Mesendoderm (in vitro differentiated cells): ENCODE results near the gene PLXNA1.
A peak's percentile ranks its signal among the peaks of the same experiment; 100 is the strongest.

Source experiments
- DNase-seq: peaks from one replicate; pipeline ENCODE4 v3.0.0; 2013
- H2AK5ac ChIP-seq: 2 replicates; pipeline ENCODE4 v1.6.1; 2013; ENCODE audit warnings: low read length, inconsistent platforms
- H2BK120ac ChIP-seq: 2 replicates; pipeline ENCODE4 v1.6.1; 2013; ENCODE audit warnings: low read depth, mild to moderate bottlenecking, low read length, moderate library complexity, mixed read lengths
- H2BK15ac ChIP-seq: replicated peaks from 2 replicates; pipeline ENCODE4 v1.6.1; 2013; ENCODE audit warnings: low read depth, mild to moderate bottlenecking, moderate library complexity
- H2BK5ac ChIP-seq: 2 replicates; pipeline ENCODE4 v1.6.1; 2013; ENCODE audit warnings: low read length, inconsistent platforms
- H3K18ac ChIP-seq: 2 replicates; pipeline ENCODE4 v1.6.1; 2013; ENCODE audit warnings: mild to moderate bottlenecking, low read length, mixed read lengths
- H3K23ac ChIP-seq: one replicate; pipeline ENCODE4 v1.6.1; 2013; ENCODE audit warnings: low read length
- H3K27ac ChIP-seq: 2 replicates; pipeline ENCODE4 v1.5.1; 2013; ENCODE audit warnings: low read depth, mild to moderate bottlenecking, inconsistent platforms, low read length, moderate library complexity
- H3K27me3 ChIP-seq: 2 replicates; pipeline ENCODE4 v1.6.1; 2013; ENCODE audit warnings: low read length, control low read depth, mild to moderate bottlenecking, inconsistent platforms; ENCODE audit not compliant: insufficient read depth, poor library complexity
- H3K36me3 ChIP-seq: 2 replicates; pipeline ENCODE4 v1.6.1; 2013; ENCODE audit warnings: low read length, inconsistent platforms; ENCODE audit not compliant: control insufficient read depth, insufficient read depth
- H3K4ac ChIP-seq: one replicate; pipeline ENCODE4 v1.6.1; 2013; ENCODE audit warnings: low read depth, mild to moderate bottlenecking, low read length, moderate library complexity
- H3K4me1 ChIP-seq: 2 replicates; pipeline ENCODE4 v1.6.1; 2013; ENCODE audit warnings: low read depth, low read length, inconsistent platforms; ENCODE audit not compliant: control insufficient read depth
- H3K4me2 ChIP-seq: 2 replicates; pipeline ENCODE4 v1.6.1; 2013; ENCODE audit warnings: low read length
- H3K4me3 ChIP-seq: 2 replicates; pipeline ENCODE4 v1.5.1; 2013; ENCODE audit warnings: mild to moderate bottlenecking, low read length
- H3K56ac ChIP-seq: one replicate; pipeline ENCODE4 v1.6.1; 2013; ENCODE audit warnings: low read length
- H3K79me1 ChIP-seq: 2 replicates; pipeline ENCODE4 v1.6.1; 2013; ENCODE audit warnings: low read length, inconsistent platforms
- H3K79me2 ChIP-seq: 2 replicates; pipeline ENCODE4 v1.6.1; 2013; ENCODE audit warnings: mild to moderate bottlenecking, low read length; ENCODE audit not compliant: control insufficient read depth, insufficient read depth
- H3K9ac ChIP-seq: 2 replicates; pipeline ENCODE4 v1.6.1; 2013; ENCODE audit warnings: low read length, inconsistent platforms
- H4K5ac ChIP-seq: one replicate; pipeline ENCODE4 v1.6.1; 2013; ENCODE audit warnings: low read length
- H4K8ac ChIP-seq: one replicate; pipeline ENCODE4 v1.6.1; 2013; ENCODE audit warnings: low read depth, mild to moderate bottlenecking, control low read depth, low read length, moderate library complexity
- WGBS: extraction: QIAGEN DNeasy Blood & Tissue Kit; methylation state at CpG from one replicate; pipeline ENCODE4 v1.1.7; 2013; ENCODE audit warnings: low lambda C conversion rate, missing lambda C conversion rate; ENCODE audit not compliant: insufficient coverage; ENCODE audit errors: extremely low coverage; 5-methylcytosine and 5-hydroxymethylcytosine counted together

Gene PLXNA1

DNA sequence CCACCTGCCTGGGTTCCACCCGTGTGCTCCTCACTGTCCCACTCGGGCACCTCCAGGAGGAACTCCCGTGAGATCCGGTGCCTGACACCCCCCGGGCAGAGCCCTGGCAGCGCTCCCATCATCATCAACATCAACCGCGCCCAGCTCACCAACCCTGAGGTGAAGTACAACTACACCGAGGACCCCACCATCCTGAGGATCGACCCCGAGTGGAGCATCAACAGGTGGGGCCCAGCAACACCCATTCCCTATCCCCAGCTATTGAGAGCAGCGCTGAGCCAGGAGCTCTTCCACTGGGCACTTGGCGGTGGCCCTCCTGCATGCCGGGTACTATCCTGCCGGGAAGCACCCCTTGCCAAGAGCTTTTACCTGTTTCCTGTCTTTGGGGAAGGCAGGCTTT is 33.5 kb downstream of the PLXNA1 start:
- no peaks in the 10 kb centered on the region for H3K79me2 ChIP-seq
- no peak overlapping the region for H2BK15ac ChIP-seq
- no peak for DNase-seq
- no peak overlapping the region for H3K4ac ChIP-seq
- no peak overlapping the region for H3K56ac ChIP-seq
- no peak overlapping the region for H2AK5ac ChIP-seq
- no peak overlapping the region for H2BK5ac ChIP-seq
- no peaks in the 10 kb centered on the region for H3K27me3 ChIP-seq
- no peak overlapping the region for H4K8ac ChIP-seq
- no peak overlapping the region for H3K4me2 ChIP-seq
- no peak overlapping the region for H3K9ac ChIP-seq
- no peaks in the 10 kb centered on the region for H3K79me1 ChIP-seq
- no peak overlapping the region for H3K18ac ChIP-seq
- no peak overlapping the region for H3K4me3 ChIP-seq
- peaks cover 11% of the 10 kb centered on the region for H3K36me3 ChIP-seq
- H3K27ac ChIP-seq, result no peak overlapping the region
- H3K4me1 ChIP-seq, result no peaks in the 10 kb centered on the region
- no peak overlapping the region for H2BK120ac ChIP-seq
- H3K23ac ChIP-seq, result no peak overlapping the region
- WGBS, result no CpG with 5 or more reads among the region's 15 CpGs
- H4K5ac ChIP-seq, result no peak overlapping the region

DNA sequence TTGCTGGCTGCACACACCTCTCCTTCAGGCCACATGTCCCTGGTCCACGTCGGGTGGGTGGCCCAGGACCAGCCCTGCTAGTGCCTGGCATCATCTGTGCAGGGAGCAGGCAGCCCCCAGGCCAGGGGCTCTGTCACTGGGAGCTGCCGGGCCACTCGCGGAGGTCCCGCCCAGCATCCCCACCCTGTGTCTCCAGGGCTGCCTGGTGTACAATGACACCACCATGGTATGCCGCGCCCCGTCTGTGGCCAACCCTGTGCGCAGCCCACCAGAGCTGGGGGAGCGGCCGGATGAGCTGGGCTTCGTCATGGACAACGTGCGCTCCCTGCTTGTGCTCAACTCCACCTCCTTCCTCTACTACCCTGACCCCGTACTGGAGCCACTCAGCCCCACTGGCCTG is 34.3 kb downstream of the PLXNA1 start:
- H2BK15ac ChIP-seq, result no peak overlapping the region
- no peak overlapping the region for H3K4ac ChIP-seq
- no peak overlapping the region for H2BK120ac ChIP-seq
- no peaks in the 10 kb centered on the region for H3K4me1 ChIP-seq
- no peaks in the 10 kb centered on the region for H3K79me2 ChIP-seq
- no peak overlapping the region for H3K9ac ChIP-seq
- H3K27me3 ChIP-seq, result no peaks in the 10 kb centered on the region
- H3K36me3 ChIP-seq, result peaks cover 7% of the 10 kb centered on the region
- H3K79me1 ChIP-seq, result no peaks in the 10 kb centered on the region
- H3K18ac ChIP-seq, result no peak overlapping the region
- H2BK5ac ChIP-seq, result no peak overlapping the region
- H3K23ac ChIP-seq, result no peak overlapping the region
- H3K27ac ChIP-seq, result no peak overlapping the region
- WGBS, result no CpG with 5 or more reads among the region's 16 CpGs
- no peak overlapping the region for H3K4me2 ChIP-seq
- no peak overlapping the region for H3K56ac ChIP-seq
- no peak overlapping the region for H2AK5ac ChIP-seq
- H3K4me3 ChIP-seq, result no peak overlapping the region
- DNase-seq, result no peak
- H4K5ac ChIP-seq, result no peak overlapping the region
- H4K8ac ChIP-seq, result no peak overlapping the region

DNA sequence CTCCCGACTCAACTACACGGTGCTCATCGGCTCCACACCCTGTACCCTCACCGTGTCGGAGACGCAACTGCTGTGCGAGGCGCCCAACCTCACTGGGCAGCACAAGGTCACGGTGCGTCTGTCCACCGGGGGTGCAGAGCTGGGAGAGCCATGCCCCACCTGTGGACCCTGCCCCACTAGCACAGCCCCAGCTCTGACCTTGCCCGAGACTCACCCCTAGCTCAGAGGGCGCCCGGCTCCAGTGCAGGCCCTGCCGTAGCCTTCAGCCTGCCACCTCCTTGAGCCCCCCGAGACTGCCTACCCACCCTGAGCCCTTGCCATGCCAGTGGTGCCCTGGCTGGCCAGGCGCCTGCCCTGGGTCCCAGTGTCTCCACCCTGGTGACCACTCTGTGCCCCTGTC is 34.9 kb downstream of the PLXNA1 start:
- no peak overlapping the region for H3K9ac ChIP-seq
- H3K27ac ChIP-seq, result no peak overlapping the region
- no peak overlapping the region for H3K23ac ChIP-seq
- H2BK5ac ChIP-seq, result no peak overlapping the region
- H3K36me3 ChIP-seq, result peaks cover 6% of the 10 kb centered on the region
- H4K8ac ChIP-seq, result no peak overlapping the region
- H3K79me1 ChIP-seq, result no peaks in the 10 kb centered on the region
- no peaks in the 10 kb centered on the region for H3K27me3 ChIP-seq
- no peak overlapping the region for H2BK15ac ChIP-seq
- no peak overlapping the region for H2BK120ac ChIP-seq
- WGBS, result no CpG with 5 or more reads among the region's 17 CpGs
- H3K18ac ChIP-seq, result no peak overlapping the region
- H3K4ac ChIP-seq, result no peak overlapping the region
- no peak overlapping the region for H4K5ac ChIP-seq
- no peak overlapping the region for H3K4me2 ChIP-seq
- H3K56ac ChIP-seq, result no peak overlapping the region
- no peak for DNase-seq
- no peaks in the 10 kb centered on the region for H3K79me2 ChIP-seq
- H3K4me3 ChIP-seq, result no peak overlapping the region
- H3K4me1 ChIP-seq, result no peaks in the 10 kb centered on the region
- no peak overlapping the region for H2AK5ac ChIP-seq

DNA sequence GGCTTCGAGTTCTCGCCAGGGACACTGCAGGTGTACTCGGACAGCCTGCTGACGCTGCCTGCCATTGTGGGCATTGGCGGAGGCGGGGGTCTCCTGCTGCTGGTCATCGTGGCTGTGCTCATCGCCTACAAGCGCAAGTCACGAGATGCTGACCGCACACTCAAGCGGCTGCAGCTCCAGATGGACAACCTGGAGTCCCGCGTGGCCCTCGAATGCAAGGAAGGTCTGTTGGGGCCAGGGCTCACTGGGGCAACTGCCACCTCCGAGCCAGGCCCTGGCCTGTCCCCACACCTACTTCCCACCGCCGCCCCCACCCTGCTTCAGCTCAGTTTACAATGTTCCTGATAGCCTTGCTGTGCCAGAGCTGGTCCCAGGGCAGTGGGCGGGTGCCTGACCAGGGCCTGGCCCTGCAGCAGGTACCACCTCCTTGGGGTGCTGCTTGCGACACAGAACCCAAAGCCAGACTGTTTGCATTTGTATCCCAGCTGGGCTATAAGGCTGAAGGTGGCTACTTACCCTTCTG is 35.5 kb downstream of the PLXNA1 start:
- DNase-seq, result no peak
- Histone ChIP-seq H3K4me1 (no peaks in the 10 kb centered on the region), H3K79me1 (no peaks in the 10 kb centered on the region), H3K23ac (no peak overlapping the region), H3K36me3 (peaks cover 7% of the 10 kb centered on the region), H2BK120ac (no peak overlapping the region), H2BK5ac (no peak overlapping the region), H3K79me2 (no peaks in the 10 kb centered on the region), H3K4ac (no peak overlapping the region), H3K18ac (no peak overlapping the region), H3K27me3 (no peaks in the 10 kb centered on the region), H3K9ac (no peak overlapping the region), H3K4me2 (no peak overlapping the region), H3K56ac (no peak overlapping the region), H2BK15ac (no peak overlapping the region), H3K4me3 (no peak overlapping the region), H2AK5ac (no peak overlapping the region), H3K27ac (no peak overlapping the region), H4K8ac (no peak overlapping the region), H4K5ac (no peak overlapping the region)
- WGBS, result no CpG with 5 or more reads among the region's 20 CpGs

DNA sequence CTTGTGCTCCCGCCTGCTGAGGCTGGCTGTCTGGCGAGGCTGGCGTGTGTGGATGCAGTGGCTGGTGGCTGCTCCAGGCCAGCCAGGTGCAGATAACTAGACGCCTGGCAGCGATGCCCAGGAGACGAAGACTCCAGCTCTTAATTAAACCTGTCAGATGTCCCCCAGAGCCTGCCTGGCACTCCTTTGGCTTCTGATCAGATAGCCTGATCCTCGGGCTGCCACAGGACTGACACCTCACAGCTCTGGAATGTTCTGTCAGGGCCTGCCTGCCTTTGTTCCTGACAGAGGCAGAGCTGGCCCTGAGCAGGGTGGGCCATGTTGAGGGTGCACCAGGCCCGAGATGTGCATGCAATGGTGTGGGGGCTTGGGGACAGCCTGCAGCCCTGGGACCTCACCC is 36.5 kb downstream of the PLXNA1 start:
- no peak overlapping the region for H3K27ac ChIP-seq
- no peak overlapping the region for H3K18ac ChIP-seq
- peaks cover 8% of the 10 kb centered on the region for H3K36me3 ChIP-seq
- no peak overlapping the region for H3K4ac ChIP-seq
- no CpG with 5 or more reads among the region's 8 CpGs for WGBS
- no peak overlapping the region for H3K9ac ChIP-seq
- H3K4me3 ChIP-seq, result no peak overlapping the region
- H2BK120ac ChIP-seq, result no peak overlapping the region
- no peak overlapping the region for H4K5ac ChIP-seq
- no peaks in the 10 kb centered on the region for H3K79me2 ChIP-seq
- H3K4me1 ChIP-seq, result no peaks in the 10 kb centered on the region
- H3K56ac ChIP-seq, result no peak overlapping the region
- H4K8ac ChIP-seq, result no peak overlapping the region
- DNase-seq, result peak; percentile 46
- H3K79me1 ChIP-seq, result no peaks in the 10 kb centered on the region
- no peak overlapping the region for H3K23ac ChIP-seq
- no peaks in the 10 kb centered on the region for H3K27me3 ChIP-seq
- no peak overlapping the region for H3K4me2 ChIP-seq
- H2AK5ac ChIP-seq, result no peak overlapping the region
- H2BK5ac ChIP-seq, result no peak overlapping the region
- H2BK15ac ChIP-seq, result no peak overlapping the region

DNA sequence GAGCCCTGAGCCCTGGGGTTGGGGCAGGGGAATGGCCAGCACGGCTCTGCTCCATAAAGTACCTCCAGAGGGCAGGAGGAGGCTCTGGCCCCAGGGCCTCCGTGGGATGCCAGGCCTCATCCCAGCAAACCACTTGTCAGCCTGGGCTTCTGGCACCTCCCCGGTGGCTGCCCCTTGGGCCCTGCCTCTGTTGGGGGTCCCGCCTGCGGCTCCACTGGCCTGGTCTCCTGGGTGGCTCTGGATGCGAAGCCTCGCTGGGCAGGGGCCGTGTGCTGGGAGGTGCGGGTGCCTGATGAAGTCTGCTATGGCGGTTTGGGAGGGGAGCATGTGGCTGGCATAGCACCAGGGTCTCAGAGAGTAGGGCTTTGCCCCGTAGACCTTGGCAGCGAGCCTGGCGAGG is 37.6 kb downstream of the PLXNA1 start:
- no peak overlapping the region for H3K27ac ChIP-seq
- H4K8ac ChIP-seq, result no peak overlapping the region
- H3K56ac ChIP-seq, result no peak overlapping the region
- H2BK15ac ChIP-seq, result no peak overlapping the region
- no peak overlapping the region for H3K4me2 ChIP-seq
- no peak overlapping the region for H3K4me3 ChIP-seq
- no peak overlapping the region for H3K9ac ChIP-seq
- H3K4me1 ChIP-seq, result no peaks in the 10 kb centered on the region
- H3K4ac ChIP-seq, result no peak overlapping the region
- H3K79me1 ChIP-seq, result no peaks in the 10 kb centered on the region
- peaks cover 9% of the 10 kb centered on the region for H3K36me3 ChIP-seq
- no CpG with 5 or more reads among the region's 13 CpGs for WGBS
- H3K18ac ChIP-seq, result no peak overlapping the region
- H4K5ac ChIP-seq, result no peak overlapping the region
- H2BK120ac ChIP-seq, result no peak overlapping the region
- DNase-seq, result no peak
- H3K23ac ChIP-seq, result no peak overlapping the region
- no peaks in the 10 kb centered on the region for H3K79me2 ChIP-seq
- no peak overlapping the region for H2AK5ac ChIP-seq
- H2BK5ac ChIP-seq, result no peak overlapping the region
- H3K27me3 ChIP-seq, result no peaks in the 10 kb centered on the region
